Measurements from ENCODE around the gene DZIP1.

DZIP1 gene

GRCh38 chr13:95615539-95615938 lies 29.0 kb downstream of the DZIP1 start:
- no peak overlapping the region for H3K4me3 ChIP-seq (replicated peaks in 1 of 2; ENCODE audit: low read depth in 2 of 2, low read length in 2 of 2)
- no peak for DNase-seq (ENCODE audit: low read depth in 2 of 2)
- TF ChIP-seq, protein P1, sequence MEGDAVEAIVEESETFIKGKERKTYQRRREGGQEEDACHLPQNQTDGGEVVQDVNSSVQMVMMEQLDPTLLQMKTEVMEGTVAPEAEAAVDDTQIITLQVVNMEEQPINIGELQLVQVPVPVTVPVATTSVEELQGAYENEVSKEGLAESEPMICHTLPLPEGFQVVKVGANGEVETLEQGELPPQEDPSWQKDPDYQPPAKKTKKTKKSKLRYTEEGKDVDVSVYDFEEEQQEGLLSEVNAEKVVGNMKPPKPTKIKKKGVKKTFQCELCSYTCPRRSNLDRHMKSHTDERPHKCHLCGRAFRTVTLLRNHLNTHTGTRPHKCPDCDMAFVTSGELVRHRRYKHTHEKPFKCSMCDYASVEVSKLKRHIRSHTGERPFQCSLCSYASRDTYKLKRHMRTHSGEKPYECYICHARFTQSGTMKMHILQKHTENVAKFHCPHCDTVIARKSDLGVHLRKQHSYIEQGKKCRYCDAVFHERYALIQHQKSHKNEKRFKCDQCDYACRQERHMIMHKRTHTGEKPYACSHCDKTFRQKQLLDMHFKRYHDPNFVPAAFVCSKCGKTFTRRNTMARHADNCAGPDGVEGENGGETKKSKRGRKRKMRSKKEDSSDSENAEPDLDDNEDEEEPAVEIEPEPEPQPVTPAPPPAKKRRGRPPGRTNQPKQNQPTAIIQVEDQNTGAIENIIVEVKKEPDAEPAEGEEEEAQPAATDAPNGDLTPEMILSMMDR (IDR thresholded peaks at IDR 0.05; ENCODE audit: low read depth, low read length): no peak

GRCh38 chr13:95614641-95615245 lies 29.8 kb downstream of the DZIP1 start:
- H3K4me3 ChIP-seq (replicated peaks in 1 of 2; ENCODE audit: low read depth in 2 of 2, low read length in 2 of 2): no peak overlapping the region
- no peak for DNase-seq (ENCODE audit: low read depth in 2 of 2)
- TF ChIP-seq, protein P1 (IDR thresholded peaks at IDR 0.05; ENCODE audit: low read depth, low read length): no peak

GRCh38 chr13:95608640-95609323 lies 35.7 kb downstream of the DZIP1 start:
- no peak for DNase-seq (ENCODE audit: low read depth in 2 of 2)
- TF ChIP-seq, protein P1 (IDR thresholded peaks at IDR 0.05; ENCODE audit: low read depth, low read length): no peak
- H3K4me3 ChIP-seq (replicated peaks in 1 of 2; ENCODE audit: low read depth in 2 of 2, low read length in 2 of 2): no peak overlapping the region

DNA sequence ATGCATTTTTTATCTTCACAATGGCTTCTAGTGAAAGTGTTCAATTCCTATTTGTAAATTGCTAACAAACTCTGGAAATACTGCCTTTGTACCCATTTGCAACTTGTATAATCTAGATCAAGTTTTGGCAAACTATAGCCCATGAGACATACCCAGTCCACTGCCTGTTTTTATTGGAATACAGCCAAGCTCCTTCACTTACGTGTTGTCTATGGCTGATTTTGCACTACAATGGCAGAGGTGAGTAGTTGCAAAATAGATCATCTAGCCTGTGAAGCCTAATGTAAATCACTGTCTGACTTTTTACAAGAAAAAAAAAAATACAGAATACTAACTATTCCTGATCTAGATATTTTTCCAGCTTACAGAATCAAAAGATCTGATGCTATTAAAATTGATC lies 37.1 kb downstream of the DZIP1 start:
- H3K4me3 ChIP-seq (replicated peaks in 1 of 2; ENCODE audit: low read depth in 2 of 2, low read length in 2 of 2): no peak overlapping the region
- peak; percentile 66 to 87 for DNase-seq (ENCODE audit: low read depth in 2 of 2)
- TF ChIP-seq, protein P1 (IDR thresholded peaks at IDR 0.05; ENCODE audit: low read depth, low read length): no peak

- TF ChIP-seq, protein P1 (IDR thresholded peaks at IDR 0.05; ENCODE audit: low read depth, low read length): no peak
- DNase-seq (ENCODE audit: low read depth in 2 of 2): no peak
- H3K4me3 ChIP-seq (replicated peaks in 1 of 2; ENCODE audit: low read depth in 2 of 2, low read length in 2 of 2): no peak overlapping the region
Measured at GRCh38 chr13:95605448-95606125, 38.9 kb downstream of the DZIP1 start.

DNA sequence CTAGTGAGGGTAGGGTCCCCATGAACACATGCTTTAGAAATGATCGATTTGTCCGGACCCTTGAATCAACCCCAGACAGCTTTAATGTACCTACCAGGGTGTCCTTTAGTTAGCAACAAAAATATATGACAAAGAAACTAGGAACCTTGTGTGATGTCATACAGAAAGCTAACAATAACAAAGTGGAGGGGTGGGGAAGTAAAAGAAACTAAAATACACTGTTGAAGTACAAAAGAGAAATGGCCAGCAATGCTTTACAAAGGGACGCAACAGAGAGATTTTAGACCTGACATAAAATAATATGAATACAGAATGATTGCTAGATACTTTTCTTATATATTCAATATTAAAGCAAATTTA lies 40.0 kb downstream of the DZIP1 start:
- TF ChIP-seq, protein P1 (IDR thresholded peaks at IDR 0.05; ENCODE audit: low read depth, low read length): no peak
- no peak overlapping the region for H3K4me3 ChIP-seq (replicated peaks in 1 of 2; ENCODE audit: low read depth in 2 of 2, low read length in 2 of 2)
- DNase-seq (ENCODE audit: low read depth in 2 of 2): peak in 1 of 2 donors; percentile 67
